Mammary epithelial cell (primary cell): ENCODE data around the gene FGD5.

Experiments used
- EZH2 ChIP-seq: IDR thresholded peaks from 2 replicates; pipeline ENCODE4 v1.6.1; 2012; ENCODE audit warnings: low read length, inconsistent platforms, borderline replicate concordance
- TF ChIP-seq, protein P1 (sequence below), 2 donors: IDR thresholded peaks in 1 of 2; conservative IDR thresholded peaks in 1 of 2; 2 replicates each; pipeline ENCODE4 v1.5.1; 2011 to 2012; ENCODE audit warnings: inconsistent platforms in 2 of 2, low read length in 2 of 2, mild to moderate bottlenecking in 2 of 2, control low read depth in 1 of 2, low read depth in 1 of 2; ENCODE audit not compliant: insufficient read depth in 1 of 2; ENCODE audit errors: extremely low read depth in 1 of 2

DNA sequence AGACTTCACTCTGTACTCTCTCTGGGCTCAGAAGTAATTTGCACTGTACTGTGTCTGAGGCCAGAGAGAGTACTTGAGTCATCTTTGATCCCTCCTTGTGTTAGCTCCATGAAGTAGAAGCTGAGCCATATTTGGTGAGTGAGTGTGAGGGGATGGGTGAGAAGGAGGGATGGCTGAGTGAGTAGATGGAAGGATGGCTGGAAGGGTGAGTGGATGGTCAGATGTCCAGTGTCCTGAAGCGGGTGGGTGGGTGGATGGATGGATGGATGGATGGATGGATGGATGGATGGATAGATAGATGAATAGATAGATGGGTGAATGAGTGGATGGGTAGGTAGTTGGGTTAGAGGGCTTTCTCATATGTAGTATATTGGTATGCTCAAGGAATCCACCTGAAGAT, 39.3 kb downstream of the FGD5 start:
- TF ChIP-seq, protein P1, sequence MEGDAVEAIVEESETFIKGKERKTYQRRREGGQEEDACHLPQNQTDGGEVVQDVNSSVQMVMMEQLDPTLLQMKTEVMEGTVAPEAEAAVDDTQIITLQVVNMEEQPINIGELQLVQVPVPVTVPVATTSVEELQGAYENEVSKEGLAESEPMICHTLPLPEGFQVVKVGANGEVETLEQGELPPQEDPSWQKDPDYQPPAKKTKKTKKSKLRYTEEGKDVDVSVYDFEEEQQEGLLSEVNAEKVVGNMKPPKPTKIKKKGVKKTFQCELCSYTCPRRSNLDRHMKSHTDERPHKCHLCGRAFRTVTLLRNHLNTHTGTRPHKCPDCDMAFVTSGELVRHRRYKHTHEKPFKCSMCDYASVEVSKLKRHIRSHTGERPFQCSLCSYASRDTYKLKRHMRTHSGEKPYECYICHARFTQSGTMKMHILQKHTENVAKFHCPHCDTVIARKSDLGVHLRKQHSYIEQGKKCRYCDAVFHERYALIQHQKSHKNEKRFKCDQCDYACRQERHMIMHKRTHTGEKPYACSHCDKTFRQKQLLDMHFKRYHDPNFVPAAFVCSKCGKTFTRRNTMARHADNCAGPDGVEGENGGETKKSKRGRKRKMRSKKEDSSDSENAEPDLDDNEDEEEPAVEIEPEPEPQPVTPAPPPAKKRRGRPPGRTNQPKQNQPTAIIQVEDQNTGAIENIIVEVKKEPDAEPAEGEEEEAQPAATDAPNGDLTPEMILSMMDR (conservative IDR thresholded peaks at IDR 0.05 in 1 of 2, IDR thresholded peaks at IDR 0.05 in 1 of 2; ENCODE audit: extremely low read depth in 1 of 2, insufficient read depth in 1 of 2, low read depth in 1 of 2, low read length in 2 of 2), result no peak
- TF ChIP-seq EZH2, result no peak
